ENCODE measurements around the gene FMN1. TPM values are rescaled to one million over a fixed set of nuclear protein-coding genes. Genes with fewer than 3 reads are reported as not detected.

Gene FMN1
- polyA plus RNA-seq, 2 of the 4 experiments (the other 2 are of a cell fraction) = 0.53 to 2.2 TPM

DNA sequence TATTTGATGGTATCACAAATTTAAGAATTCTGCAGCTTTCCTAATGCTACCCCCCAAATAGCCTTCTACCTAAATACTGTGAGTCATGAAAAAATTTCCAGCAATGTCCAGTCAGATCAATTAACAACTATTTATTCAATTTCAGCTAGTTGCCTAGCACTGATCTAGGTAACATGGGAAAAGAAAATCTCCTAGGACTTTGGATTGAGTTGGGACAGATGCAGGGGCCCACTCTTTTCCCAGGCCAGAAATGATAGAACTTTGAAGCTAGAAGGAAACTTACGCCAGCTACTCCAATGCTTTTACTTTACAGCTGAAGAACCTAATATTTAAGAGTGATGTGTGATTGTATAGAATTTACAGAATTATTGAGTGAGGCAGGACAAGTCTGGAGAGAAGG is 196.3 kb downstream of the FMN1 start:
- FAIRE-seq = no peak
- Histone ChIP-seq H3K27ac (no peak overlapping the region), H3K4me1 (no peaks in the 10 kb centered on the region), H3K9me3 (peaks cover 4% of the 10 kb centered on the region; the same call in 1 of the 3 replicates), H3K4me2 (no peak overlapping the region), H3K4me3 (no peak overlapping the region)
- ATAC-seq = no peak
- 83% methylated on average over 1 of the region's 1 CpG for WGBS (ENCODE audit: missing lambda C conversion rate)
- CTCF ChIA-PET = interaction anchor here (0.6 to 9.0 kb wide), 10 partner anchors 9 to 349 kb away, joined by 3 to 374 read pairs (median 8); no protein-coding TSS in a partner anchor
- no peak for DNase-seq (ENCODE audit: low read depth in 1 of 2, low spot score in 1 of 2)
- TF ChIP-seq ESRRA (IDR thresholded peaks at IDR 0.05; ENCODE audit: borderline replicate concordance, low read length) (no peak), CHD2 (IDR thresholded peaks at IDR 0.05; ENCODE audit: low read length, partially characterized antibody) (no peak), PHF8 (IDR thresholded peaks at IDR 0.05; ENCODE audit: borderline replicate concordance, low read depth) (no peak), NPAS2 (CRISPR knock-in tag; IDR thresholded peaks at IDR 0.05; ENCODE audit: borderline replicate concordance) (no peak), ZFP36 (IDR thresholded peaks at IDR 0.05; ENCODE audit: borderline replicate concordance, partially characterized antibody) (no peak), RARB (CRISPR knock-in tag; IDR thresholded peaks at IDR 0.05) (no peak), HOXB5 (CRISPR knock-in tag; IDR thresholded peaks at IDR 0.05) (no peak), ZSCAN20 (CRISPR knock-in tag; IDR thresholded peaks at IDR 0.05) (no peak), NFE2L2 (conservative IDR thresholded peaks at IDR 0.05; ENCODE audit: low read length) (no peak), TP53 (CRISPR knock-in tag; IDR thresholded peaks at IDR 0.05) (no peak), TFCP2L1 (CRISPR knock-in tag; IDR thresholded peaks at IDR 0.05) (no peak)
- TF ChIP-seq, protein P1, sequence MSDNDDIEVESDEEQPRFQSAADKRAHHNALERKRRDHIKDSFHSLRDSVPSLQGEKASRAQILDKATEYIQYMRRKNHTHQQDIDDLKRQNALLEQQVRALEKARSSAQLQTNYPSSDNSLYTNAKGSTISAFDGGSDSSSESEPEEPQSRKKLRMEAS (IDR thresholded peaks at IDR 0.05) = no peak
- TF ChIP-seq, protein P2, sequence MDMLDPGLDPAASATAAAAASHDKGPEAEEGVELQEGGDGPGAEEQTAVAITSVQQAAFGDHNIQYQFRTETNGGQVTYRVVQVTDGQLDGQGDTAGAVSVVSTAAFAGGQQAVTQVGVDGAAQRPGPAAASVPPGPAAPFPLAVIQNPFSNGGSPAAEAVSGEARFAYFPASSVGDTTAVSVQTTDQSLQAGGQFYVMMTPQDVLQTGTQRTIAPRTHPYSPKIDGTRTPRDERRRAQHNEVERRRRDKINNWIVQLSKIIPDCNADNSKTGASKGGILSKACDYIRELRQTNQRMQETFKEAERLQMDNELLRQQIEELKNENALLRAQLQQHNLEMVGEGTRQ (IDR thresholded peaks at IDR 0.05) = no peak
- TF ChIP-seq, protein P3, sequence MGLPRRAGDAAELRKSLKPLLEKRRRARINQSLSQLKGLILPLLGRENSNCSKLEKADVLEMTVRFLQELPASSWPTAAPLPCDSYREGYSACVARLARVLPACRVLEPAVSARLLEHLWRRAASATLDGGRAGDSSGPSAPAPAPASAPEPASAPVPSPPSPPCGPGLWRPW (IDR thresholded peaks at IDR 0.05) = no peak
- POLR2A ChIA-PET = no interaction called here

DNA sequence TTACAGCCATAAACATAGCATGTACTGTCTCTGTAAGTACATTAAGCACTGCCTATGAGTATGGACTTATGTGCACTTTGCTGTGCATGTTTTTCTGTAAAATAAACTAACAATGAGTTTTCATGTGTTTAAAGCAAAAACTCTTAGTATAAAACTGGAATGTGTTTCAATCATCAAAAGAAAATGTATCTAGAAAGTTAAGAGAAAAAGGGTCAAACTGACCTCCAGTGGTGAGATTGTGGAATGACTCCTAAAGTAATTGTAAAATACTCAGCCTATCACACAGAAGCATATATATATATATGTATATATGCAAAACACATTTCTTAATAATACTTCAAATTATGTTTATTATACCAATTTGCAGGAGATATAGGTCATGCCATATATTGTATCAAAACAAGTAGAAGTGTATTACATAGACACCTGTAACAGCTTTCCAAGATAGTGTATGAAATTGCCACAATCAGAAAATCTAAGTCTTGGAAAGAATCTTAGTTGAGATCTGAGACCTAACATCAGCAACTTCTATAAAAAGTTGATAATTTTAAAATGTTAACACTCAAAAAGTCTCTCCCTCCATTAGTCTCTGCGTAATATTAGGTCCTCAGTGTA is 199.6 kb downstream of the FMN1 start:
- no peak overlapping the region for H3K4me2 ChIP-seq
- CTCF ChIA-PET = interaction anchor here (0.7 to 9.0 kb wide), 45 partner anchors 8 to 362 kb away, joined by 3 to 374 read pairs (median 6); partner anchors contain the start of gene SCG5
- H3K27ac ChIP-seq = peak overlapping the region in 1 of 2 experiments; percentile 38; a peak in 3 of 6 replicates
- peak; percentile 52 to 82; a peak in 3 of 6 replicates for ATAC-seq
- POLR2A ChIA-PET = interaction anchor here (0.9 kb wide), 1 partner anchor 332 kb away, joined by 3 read pairs; no protein-coding TSS in a partner anchor
- H3K4me1 ChIP-seq = no peaks in the 10 kb centered on the region
- WGBS (ENCODE audit: missing lambda C conversion rate) = 85% methylated on average over 1 of the region's 1 CpG
- peaks cover 3% of the 10 kb centered on the region; the same call in 1 of the 3 replicates for H3K9me3 ChIP-seq
- DNase-seq (ENCODE audit: low read depth in 1 of 2, low spot score in 1 of 2) = peak; percentile 13 to 62
- H3K4me3 ChIP-seq = no peak overlapping the region
- FAIRE-seq = peak; percentile 96
- TF ChIP-seq RAD21 (conservative IDR thresholded peaks at IDR 0.05 in 1 of 2, IDR thresholded peaks at IDR 0.05 in 1 of 2) = peak; percentile 89 to 95
- TF ChIP-seq ESRRA (IDR thresholded peaks at IDR 0.05; ENCODE audit: borderline replicate concordance, low read length) = no peak
- TF ChIP-seq, protein P4, sequence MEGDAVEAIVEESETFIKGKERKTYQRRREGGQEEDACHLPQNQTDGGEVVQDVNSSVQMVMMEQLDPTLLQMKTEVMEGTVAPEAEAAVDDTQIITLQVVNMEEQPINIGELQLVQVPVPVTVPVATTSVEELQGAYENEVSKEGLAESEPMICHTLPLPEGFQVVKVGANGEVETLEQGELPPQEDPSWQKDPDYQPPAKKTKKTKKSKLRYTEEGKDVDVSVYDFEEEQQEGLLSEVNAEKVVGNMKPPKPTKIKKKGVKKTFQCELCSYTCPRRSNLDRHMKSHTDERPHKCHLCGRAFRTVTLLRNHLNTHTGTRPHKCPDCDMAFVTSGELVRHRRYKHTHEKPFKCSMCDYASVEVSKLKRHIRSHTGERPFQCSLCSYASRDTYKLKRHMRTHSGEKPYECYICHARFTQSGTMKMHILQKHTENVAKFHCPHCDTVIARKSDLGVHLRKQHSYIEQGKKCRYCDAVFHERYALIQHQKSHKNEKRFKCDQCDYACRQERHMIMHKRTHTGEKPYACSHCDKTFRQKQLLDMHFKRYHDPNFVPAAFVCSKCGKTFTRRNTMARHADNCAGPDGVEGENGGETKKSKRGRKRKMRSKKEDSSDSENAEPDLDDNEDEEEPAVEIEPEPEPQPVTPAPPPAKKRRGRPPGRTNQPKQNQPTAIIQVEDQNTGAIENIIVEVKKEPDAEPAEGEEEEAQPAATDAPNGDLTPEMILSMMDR (IDR thresholded peaks at IDR 0.05) = peak; percentile 95
- TF ChIP-seq SMC3 (IDR thresholded peaks at IDR 0.05) = peak; percentile 96

DNA sequence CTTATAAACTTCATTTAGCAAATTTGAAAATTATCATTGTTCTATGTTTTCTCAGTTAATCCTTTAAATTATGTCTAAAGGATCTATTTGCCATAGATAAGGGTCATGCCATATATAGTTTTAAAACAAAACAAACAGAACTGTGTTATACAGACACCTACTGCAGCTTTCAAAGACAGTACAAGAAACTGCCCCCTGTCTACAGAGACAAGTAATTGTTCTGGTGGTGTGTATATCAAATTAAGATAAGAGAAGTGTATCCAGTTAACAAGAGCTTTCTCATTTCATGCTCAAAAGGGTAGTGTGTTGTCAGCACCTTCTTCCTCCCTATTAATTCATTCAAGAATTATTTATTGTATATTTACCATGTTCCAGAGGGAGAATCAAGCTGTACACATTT is 201.2 kb downstream of the FMN1 start:
- Histone ChIP-seq H3K9me3 (no peaks in the 10 kb centered on the region), H3K4me3 (no peak overlapping the region), H3K4me1 (no peaks in the 10 kb centered on the region), H3K4me2 (no peak overlapping the region), H3K27ac (peak overlapping the region in 1 of 2 experiments; percentile 27; a peak in 2 of 6 replicates)
- ChIA-PET POLR2A (no interaction called here), CTCF (interaction anchor here (0.5 to 9.0 kb wide), 33 partner anchors 8 to 351 kb away, joined by 3 to 374 read pairs (median 5); partner anchors contain the start of gene SCG5)
- FAIRE-seq (no peak), DNase-seq (ENCODE audit: low read depth in 1 of 2, low spot score in 1 of 2) (peak in 1 of 2 experiments; percentile 40), ATAC-seq (peak; percentile 56 to 77; a peak in 4 of 6 replicates)
- peak; percentile 56 for TF ChIP-seq SMC3 (IDR thresholded peaks at IDR 0.05)
- TF ChIP-seq ZC3H11A (IDR thresholded peaks at IDR 0.05) = no peak
- TF ChIP-seq, protein P4 (IDR thresholded peaks at IDR 0.05) = peak; percentile 44
- no peak for TF ChIP-seq RCOR1 (IDR thresholded peaks at IDR 0.05; ENCODE audit: low read depth, low read length)
- TF ChIP-seq CBX8 (IDR thresholded peaks at IDR 0.05) = no peak
- TF ChIP-seq RAD21 (conservative IDR thresholded peaks at IDR 0.05 in 1 of 2, IDR thresholded peaks at IDR 0.05 in 1 of 2) = peak; percentile 34 to 41; a peak in 3 of 5 replicates

Data from A549 (cell line).